ENCODE measurements around the gene PRMT7.
A peak's percentile ranks its signal among the peaks of the same experiment; 100 is the strongest.

PRMT7 gene

DNA sequence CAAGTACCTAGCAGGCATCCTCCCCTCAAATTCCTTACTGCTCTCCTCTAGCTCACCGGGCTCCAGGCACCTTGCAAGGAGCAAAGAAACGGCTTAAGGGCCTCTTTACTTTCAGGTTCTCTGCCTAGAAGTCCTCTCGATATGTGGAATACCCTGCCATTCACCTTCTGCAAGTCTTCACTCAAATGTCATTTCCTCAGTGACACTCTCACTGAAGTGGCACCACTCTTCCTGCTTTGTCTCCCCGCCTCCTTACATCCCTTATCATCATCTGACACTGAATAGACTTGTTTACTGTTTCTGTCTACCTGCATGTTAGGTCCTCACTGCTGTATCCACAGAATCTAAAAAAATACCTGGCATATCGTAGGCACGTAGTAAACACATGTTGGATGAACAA is 1.0 kb upstream of the PRMT7 start:
- DNase-seq, result no peak

DNA sequence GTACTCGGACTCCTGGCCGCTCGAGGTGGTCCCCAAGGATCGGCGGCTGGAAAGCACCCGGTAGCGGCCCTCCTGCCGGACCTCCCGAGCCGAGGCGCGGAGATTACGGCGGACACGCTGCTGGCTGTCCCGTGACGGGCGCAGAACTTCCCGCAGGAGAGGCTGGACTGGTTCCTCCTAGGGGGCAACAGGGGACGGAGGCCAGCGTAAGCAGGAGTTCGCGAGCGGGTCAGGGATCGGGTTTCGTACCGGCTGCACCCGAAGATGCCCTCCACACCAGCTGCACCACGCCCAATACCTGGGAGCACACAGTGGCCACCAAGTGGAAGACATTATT is 414 bp upstream of the PRMT7 start:
- DNase-seq, result no peak

DNA sequence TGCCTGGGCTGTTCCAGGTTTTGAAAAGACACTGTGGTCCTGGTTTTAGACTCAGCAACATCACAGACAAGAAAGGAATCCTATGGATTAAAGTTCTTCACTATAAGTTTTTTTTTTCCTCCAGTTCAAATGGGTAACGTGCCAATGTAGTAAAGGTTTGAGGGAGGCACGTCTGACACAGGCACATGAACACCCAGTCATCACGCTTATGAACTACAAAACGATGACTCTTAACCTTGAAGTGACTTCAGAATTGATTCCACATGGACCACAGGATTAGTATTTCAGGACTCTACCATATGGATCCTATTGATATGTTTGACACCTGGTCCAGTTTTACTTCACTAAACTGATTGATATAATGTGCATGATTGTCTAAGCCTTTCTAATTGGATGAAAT is 2.3 kb downstream of the PRMT7 start:
- DNase-seq, result no peak

DNA sequence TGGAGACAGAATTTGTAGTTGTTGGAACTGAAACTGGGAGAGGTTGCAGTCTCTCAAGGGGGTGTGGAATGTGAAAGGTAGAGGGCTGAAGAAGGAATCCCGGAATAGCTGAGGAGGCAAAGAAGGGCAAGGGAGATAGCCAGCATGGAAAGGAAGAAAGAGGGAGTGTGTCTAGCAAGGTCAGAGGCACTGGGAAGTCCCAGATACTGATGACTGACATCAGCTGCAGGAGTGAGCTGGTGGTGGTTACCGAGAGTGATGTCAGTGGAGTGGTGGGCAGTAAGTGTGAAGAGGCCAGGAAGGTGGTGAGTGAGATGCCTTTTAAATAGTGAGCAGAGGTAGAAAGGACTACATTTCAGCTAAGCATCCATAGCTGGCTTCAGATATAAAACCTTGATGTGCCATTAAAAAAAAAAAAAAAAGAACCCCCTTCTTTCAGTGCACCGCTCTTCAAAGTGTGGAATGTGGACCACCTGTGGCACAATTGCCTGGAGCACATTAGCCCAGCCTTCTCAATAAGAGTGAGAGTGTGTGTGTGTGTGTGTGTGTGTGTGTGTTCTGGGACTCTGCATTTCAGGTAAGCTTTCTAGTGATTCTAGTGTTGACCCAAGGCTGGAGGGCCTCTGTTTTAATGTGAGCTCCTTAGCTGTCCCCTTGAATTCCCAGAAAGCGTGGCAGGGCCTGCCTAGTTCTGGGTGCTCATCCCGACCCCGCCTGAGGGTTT is 8.5 kb downstream of the PRMT7 start:
- no peak for DNase-seq

DNA sequence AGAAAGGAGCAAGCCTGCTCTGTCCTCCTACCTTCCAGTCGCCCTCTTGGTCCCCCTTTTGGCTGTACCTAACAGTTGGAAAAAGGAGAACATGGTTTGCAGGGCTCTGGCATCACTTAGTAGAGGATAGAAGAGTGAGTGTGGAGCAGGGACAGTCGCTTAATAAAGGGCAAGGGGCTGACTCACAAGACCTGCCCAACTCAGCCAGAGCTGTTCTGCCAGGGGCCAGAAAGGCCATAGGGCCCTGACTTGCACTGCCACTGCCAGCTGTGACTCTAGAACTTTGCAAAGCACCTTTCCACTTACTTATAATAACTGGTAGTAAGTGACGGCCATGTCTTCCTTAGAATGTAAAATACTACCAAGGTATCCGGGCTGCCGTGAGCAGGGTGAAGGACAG is 13.5 kb downstream of the PRMT7 start:
- DNase-seq, result no peak

DNA sequence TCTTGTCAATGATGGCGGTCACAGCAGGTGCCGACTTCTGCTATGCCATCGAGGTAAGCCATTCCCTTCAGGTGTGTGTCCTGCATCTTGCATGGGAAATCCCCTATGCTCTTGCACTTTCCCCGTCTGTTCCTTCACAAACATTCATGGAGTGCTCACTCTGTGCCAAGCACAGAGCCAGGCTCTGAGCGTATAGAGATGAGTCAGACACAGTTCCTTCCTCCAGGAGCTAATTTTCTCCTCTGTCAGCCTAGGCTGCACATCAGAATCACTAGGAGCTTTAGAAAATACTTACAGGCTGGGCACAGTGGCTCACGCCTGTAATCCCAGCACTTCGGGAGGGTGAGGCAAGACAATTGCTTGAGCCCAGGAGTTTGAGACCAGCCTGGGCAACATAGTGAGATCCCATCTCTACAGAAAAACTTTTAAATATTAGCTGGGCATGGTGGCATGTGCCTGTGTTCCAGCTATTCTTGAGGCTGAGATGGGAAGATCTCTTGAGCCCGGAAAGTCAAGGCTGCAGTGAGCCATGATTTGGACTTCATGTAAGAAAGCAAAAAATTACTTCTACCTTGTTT is 14.1 kb downstream of the PRMT7 start:
- no peak for DNase-seq

DNA sequence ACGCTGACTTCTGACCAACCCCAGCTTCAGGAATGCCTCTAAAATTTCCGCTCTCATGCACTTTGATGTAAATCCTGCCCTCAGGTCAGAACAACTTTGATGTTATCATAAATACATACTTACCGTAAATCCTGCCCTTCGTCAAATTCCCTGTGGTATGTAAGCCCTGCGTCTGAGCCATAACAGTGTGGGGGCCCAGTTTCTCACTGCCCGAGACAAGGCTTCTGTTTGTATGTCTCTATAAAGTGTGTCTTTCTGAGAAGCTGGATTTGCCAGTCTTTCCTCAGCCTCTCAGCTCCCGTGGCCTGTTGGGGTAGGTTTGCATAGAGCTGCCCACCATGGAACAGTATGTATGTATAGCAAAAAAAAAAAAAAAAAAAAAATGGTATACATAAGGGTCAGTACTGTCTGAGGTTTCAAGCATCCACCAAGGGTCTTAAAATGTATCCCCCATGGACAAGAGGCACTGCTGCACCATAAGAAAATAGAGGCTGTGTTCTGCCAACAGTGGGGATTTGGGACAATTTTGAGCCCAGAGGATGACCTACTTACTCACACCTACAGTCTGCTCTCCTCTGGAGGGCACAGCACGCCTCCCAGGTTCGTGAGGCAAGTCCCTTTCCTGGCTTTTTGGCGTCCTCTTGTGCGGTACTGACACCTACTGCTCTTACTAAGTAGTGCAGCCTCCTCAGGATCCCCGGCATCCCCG is 17.5 kb downstream of the PRMT7 start:
- peak; percentile 78 for DNase-seq

DNA sequence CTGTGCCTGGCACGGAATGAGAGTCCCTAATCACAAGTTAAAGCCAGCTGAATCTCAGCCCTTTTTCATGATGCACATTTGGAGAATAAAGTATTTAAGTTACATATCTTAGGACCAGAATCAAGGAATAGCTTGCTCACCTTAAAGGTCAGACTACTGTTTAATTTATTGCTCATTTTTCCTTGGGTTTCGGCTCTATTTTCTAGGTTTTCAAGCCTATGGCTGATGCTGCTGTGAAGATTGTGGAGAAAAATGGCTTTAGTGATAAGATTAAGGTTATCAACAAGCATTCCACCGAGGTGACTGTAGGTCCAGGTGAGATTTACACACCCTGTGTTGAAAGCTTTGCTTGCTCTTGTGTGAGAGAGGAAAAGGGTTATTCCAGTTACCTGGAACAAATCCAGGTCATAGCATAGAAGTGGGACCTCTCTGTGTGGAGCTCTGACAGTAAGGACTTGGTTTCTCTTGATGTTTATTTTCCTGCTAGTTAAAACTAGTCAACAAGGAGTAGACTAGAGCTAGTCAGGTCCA is 18.1 kb downstream of the PRMT7 start:
- no peak for DNase-seq

DNA sequence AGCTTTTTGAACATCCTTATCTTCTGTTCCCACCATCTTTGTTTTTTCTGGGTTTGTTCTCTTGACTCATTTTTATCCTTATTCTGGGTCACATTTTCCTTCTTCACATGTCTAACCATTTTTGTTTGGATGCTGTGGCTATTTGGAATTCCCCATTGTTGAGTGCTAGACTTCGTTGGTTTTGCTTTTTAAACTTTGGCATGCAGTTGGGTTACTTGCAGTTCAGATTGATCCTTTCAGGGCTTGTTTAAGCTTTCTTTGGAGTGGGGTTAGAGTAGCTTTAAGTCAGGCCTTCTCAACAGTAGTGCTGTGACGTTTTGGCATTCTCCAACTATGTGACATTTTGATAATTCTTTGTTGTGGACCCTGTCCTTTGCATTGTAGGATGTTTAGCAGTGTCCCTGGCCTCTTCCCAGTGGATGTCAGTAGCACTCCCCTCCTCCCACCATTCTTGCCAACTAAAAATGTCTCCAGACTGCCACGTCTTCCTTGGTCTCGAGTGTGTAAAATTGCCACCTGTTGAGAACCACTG is 21.1 kb downstream of the PRMT7 start:
- DNase-seq, result no peak

DNA sequence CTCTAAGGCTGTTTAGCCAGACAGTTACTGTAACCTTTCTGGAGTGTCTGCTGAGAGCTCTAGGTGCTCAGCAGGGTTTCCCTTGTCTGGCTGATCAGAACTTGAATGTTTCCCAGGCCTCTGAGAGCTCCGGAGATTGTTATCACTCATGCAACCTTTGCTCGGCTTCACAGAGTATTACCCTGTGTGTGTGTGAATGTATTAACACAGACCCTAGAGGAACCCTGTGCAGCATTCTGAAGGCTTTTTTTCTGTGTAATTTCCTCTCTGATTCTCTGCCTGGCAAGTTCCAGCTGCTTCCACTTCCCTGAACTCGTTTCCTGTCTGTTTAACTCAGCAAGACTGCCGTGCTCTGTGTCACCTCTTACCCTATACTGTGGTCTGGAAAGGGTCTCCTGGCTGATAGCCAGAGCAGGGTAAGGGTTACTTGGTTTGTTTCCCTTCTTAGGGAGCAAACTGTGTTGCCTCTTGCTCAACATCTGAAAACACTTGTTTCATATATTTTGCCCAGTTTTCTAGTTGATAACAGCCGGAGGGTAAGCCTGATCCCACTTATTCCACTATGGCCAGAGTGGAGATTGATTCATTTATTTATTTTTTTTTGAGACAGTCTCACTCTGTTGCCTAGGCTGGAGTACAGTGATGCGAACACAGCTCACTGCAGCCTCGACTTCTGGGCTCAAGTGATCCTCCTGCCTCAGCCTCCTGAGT is 21.7 kb downstream of the PRMT7 start:
- no peak for DNase-seq

DNA sequence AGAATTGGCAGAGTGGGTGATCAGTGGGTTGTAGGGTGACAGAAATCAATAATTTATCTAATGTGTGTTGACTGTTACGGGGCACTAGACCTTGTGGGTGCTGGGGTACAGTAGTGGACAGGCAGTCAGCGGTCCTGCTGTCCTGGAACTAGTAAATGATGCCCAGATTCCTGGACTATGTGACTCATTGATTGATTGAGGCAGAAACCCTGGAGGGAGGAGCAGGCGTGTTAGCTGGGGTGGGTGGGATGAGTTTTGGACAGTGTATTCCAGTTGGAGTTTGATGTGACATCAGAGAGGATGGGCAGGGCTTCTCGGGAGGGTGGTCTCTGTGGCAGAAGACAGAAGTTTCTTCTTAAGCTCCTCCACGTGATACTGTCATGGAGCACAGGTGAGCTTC is 24.4 kb downstream of the PRMT7 start:
- no peak for DNase-seq

DNA sequence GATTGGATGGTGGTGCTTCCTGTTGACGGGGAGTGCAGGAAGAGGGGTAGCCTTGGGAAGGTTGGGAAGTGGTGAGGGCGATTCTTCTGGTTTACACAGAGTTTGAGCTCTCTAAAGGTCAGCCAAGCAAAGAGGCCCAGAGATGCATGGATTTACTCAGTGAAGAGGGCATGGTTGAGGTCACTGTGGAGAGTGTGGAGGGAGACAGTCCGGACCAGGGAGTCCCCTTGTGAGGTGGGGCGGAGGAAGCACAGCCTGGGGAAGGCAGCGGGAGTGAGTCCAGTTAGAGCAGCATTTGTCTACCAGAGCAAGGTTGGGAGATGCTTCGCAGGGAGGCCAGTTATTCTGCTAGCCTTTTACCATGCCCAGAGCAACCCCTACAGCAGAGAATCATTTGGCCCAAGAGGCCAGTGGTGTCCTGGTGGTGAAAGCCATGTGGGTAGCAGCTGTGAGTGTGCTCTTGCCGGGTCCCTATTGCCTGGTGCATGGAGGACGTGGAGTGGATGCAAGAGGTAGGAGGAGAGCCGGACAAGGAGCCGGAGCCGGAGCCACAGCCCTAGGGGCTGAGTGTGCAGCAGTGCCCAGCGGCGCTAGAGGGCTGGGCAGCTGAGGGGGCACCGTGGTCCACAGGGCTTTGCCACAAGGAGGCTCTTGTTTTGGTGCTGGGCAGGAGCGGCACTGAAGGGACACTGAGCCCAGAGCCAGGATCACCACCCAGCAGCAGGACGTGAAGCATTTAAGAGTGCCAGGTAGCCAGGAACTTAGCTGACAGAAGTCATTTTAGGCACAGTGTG is 27.7 kb downstream of the PRMT7 start:
- no peak for DNase-seq

DNA sequence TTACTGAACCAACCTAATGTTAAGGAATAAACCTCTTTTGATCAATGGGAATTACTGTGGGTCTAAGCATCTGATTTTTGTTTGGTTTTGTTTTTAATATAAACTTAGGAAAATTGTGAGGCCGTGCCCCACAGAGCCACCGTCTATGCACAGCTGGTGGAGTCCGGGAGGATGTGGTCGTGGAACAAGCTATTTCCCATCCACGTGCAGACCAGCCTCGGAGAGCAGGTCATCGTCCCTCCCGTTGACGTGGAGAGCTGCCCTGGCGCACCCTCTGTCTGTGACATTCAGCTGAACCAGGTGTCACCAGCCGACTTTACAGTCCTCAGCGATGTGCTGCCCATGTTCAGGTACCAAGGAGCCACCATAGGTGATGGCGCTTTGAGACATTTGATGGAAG is 28.4 kb downstream of the PRMT7 start:
- DNase-seq, result no peak

DNA sequence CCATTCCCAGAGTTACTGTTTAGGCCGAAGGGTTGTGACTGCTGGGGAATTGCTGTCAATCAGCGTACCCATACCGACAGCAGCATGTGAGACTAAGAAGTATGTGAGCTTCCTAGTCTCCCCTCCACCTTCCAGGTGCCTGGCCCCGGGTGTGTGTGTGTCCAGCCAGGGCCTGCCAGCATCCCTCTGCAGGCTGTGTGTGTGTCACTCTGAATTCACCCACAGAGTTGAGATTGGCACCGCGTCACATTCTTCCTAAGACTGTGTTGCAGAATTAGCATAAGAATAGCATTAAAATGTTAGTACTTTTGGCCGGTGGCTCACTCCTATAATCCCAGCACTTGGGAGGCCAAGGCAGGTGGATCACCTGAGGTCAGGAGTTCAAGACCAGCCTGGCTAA is 31.8 kb downstream of the PRMT7 start:
- no peak for DNase-seq

DNA sequence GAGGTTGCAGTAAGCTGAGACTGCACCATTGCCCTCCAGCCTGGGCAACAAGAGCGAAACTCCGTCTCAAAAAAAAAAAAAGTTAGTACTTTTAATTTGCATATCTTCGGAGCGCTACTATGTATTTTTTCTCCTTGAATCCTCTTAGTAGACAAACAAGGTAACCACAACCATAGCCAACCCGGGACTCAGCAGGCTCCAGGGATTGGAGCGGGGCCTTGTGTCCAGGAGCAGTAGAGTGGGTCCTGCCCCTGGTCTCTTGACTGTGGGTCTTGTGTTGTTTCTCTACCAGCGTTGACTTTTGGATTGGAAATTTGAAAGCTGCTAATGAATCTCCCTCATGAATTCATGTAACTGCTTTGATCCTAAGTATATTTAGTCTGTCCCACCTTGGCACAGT is 32.3 kb downstream of the PRMT7 start:
- DNase-seq, result no peak

DNA sequence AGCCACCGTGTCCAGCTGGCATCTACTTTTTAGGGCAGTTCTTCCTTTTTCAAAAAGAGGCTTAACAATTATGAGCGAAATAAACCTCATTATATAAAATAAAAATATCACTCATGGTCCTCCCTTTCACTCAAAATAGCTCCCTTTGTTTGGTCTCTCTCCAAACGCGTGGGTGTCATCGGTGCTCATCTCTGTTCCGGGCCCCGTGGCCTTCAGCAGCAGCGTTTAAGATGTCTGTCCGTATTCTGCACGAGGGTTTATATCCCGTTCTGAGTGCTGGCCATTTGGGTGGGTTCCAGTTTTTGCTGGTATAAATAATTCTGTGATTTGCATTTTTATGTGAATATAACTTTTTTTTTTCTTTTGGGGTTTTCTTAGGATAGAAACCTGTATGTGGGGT is 33.4 kb downstream of the PRMT7 start:
- DNase-seq, result no peak

DNA sequence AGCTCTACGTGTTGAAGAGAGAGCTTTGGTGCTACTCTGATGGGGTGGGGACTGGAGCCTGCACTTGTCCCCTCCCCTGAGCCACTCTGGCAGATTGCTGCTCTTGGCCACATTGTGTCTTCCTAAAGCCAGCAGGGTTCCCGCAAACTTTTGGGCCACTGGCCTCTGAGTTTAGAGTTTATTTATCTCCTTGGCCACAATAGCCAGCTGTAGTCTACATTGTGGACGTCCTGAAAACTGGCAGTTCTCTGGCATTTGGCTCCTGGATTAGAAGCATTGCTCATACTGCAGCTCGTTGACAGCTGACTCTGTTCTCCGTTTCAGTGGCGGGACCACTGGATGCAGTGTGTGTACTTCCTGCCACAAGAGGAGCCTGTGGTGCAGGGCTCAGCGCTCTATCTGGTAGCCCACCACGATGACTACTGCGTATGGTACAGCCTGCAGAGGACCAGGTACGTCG is 34.6 kb downstream of the PRMT7 start:
- DNase-seq, result no peak

DNA sequence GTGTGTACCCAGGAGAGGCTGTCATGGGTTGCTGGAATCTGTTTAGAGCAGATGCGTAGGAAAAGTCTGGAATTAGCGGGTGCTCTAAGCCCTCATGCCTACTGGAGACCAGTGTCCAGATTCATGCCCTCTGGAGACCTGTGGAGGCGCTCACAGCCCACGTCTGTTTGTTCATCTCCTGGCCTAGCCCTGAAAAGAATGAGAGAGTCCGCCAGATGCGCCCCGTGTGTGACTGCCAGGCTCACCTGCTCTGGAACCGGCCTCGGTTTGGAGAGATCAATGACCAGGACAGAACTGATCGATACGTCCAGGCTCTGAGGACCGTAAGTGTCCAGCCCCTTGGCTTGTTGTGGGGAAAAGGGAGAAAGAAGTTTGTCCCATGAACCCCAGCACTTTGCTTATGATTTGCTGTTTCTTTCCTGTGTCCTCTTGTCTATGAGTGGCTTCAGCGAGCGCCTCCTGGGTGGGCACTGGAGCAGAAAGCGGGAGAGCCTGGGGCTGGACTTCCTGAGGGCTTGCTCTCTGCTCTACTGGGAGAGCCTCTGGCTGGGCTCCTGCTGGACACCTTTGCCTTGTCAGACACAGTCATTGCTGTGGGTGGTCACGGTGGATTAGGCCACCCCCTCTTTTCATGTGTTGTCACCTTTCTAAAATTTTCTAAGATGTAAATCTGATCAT is 35.3 kb downstream of the PRMT7 start:
- no peak for DNase-seq

DNA sequence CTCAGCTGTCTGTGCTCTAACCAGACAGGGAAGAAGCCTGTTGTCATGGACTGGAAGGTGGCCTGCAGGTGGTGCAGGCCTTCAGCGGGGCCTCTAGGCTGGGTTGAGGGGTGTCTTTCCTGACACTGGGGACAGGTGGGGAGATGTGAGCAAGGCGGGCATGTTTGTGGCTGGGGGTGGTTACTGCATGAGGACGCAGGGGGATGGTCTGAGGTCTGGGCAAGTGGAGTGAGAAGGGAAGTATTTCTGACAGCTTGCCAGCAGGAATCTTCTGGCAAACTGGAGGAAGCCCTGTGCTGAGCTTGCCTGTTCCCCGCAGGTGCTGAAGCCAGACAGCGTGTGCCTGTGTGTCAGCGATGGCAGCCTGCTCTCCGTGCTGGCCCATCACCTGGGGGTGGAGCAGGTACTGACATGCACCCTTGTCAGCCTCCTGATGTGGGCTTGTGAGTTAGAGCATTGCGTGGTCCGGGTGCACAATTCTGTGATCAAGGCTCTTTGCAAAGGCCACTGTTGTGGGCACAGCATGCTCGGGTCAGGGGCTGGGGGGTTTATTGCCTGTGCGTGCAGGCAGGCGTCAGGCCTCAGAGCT is 36.2 kb downstream of the PRMT7 start:
- DNase-seq, result no peak

DNA sequence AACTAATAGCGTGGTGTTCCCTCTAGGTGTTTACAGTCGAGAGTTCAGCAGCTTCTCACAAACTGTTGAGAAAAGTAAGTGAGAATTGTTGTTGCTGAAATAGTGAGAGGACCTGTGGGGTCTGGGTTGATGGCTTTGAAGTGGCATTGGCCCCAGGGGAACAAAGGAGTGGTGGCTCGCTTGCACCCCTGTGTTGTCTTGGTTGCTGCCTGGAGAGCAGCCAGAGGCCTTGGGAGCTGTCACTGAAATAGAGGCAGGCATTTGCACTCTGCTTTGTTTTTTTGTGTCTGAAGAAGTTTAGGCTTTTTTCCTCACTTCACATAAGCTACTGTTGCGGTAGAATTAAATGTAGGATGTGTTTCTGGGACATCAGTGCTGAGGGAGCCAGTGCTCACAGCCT is 36.8 kb downstream of the PRMT7 start:
- DNase-seq, result no peak

DNA sequence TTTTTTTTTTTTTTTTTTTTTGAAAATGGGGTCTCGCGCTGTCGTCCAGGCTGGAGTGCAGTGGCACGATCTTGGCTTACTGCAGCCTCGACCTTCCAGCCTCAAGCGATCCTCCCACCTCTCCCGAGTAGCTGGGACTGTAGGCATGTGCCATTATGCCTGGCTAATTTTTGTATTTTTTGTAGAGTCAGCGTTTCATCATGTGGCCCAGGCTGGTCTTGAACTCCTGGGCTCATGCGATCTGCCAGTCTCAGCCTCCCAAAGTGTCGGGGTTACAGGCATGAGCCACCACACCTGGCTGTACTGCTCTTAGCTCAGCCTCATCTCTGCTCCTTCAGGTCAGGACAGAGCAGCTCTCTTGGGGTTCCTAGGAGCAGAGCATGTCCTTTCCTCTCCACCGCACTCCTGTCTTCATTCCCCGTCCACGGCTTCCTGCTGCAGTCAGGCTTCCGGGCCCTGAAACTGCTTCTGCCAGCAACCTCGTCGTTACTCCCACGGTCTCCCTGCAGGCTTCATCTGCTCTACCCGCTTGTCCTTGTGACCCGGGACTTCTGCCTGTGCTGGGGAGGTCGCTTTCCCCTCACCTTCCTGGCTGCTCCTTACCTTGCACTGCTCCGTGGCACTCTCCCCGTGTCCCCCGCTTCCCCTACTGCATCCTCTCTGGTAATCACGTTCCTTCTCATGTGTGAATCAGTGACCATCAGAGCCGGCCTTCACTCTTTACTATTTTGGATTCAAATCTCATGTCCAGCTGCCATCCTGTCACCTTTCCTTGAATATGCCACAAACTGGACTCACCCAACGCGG is 38.0 kb downstream of the PRMT7 start:
- DNase-seq, result no peak
